RWPE1 (cell line): ENCODE data around the gene MRAS.
A peak's percentile ranks its signal among the peaks of the same experiment; 100 is the strongest.

ENCODE experiments used
- CTCF ChIA-PET: fragments of 350-600 bp; sonication (Branson Sonifier 250); formaldehyde crosslinking; extraction: SDS; loops from one replicate; lab custom pipeline; 2021; lab: Yijun Ruan, JAX
- POLR2A ChIA-PET: fragments of 400-600 bp; formaldehyde crosslinking; extraction: SDS; loops from one replicate; lab custom pipeline; 2020; ENCODE audit warnings: antibody characterized with exemption; ENCODE audit not compliant: low non-redundant PET; lab: Yijun Ruan, JAX
- DNase-seq: peaks from one replicate; pipeline ENCODE4 v3.0.0; 2012; ENCODE audit warnings: low spot score
- H3K27ac ChIP-seq: fragments of 450-650 bp; 2 replicates; pipeline ENCODE4 v1.5.1; 2017
- CTCF ChIP-seq: fragments of 450-650 bp; conservative IDR thresholded peaks from 2 replicates; pipeline ENCODE4 v1.5.1; 2017; ENCODE audit warnings: low read depth, mild to moderate bottlenecking

MRAS gene

GRCh38 chr3:138347960-138348753 is at the start of gene MRAS:
Gene MRAS (plus strand): TSS chr3:138348579. CDS start chr3:138372884, 24,305 bp downstream.
- H3K27ac ChIP-seq: peak within 1 kb of the TSS; percentile 57
- POLR2A ChIA-PET: no interaction called here
- peak; percentile 46 for DNase-seq
- peak; percentile 25 for TF ChIP-seq CTCF
- CTCF ChIA-PET: interaction anchor here (2.1 kb wide), 1 partner anchor 15 kb away, joined by 8 read pairs; no protein-coding TSS in a partner anchor

GRCh38 chr3:138300647-138301046 is 47.7 kb upstream of the MRAS start:
- H3K27ac ChIP-seq: no peak overlapping the region
- ChIA-PET CTCF (interaction anchor here (0.7 kb wide), 1 partner anchor 831 kb away, joined by 3 read pairs; no protein-coding TSS in a partner anchor), POLR2A (no interaction called here)
- no peak for TF ChIP-seq CTCF
- DNase-seq: no peak

- ChIA-PET CTCF (no interaction called here), POLR2A (no interaction called here)
- no peak overlapping the region for H3K27ac ChIP-seq
- no peak for DNase-seq
- no peak for TF ChIP-seq CTCF
Measured at GRCh38 chr3:138303474-138303873, 44.9 kb upstream of the MRAS start.

- ChIA-PET POLR2A (no interaction called here), CTCF (interaction anchor here (0.7 kb wide), 1 partner anchor 23 kb away, joined by 5 read pairs; no protein-coding TSS in a partner anchor)
- no peak for TF ChIP-seq CTCF
- H3K27ac ChIP-seq: no peak overlapping the region
- DNase-seq: no peak
Measured at GRCh38 chr3:138307899-138308298, 40.5 kb upstream of the MRAS start.

GRCh38 chr3:138308783-138309182 is 39.6 kb upstream of the MRAS start:
- CTCF ChIA-PET: interaction anchor here (0.6 kb wide), 1 partner anchor 296 kb away, joined by 3 read pairs; no protein-coding TSS in a partner anchor
- DNase-seq: no peak
- H3K27ac ChIP-seq: no peak overlapping the region
- TF ChIP-seq CTCF: no peak
- POLR2A ChIA-PET: no interaction called here

GRCh38 chr3:138310494-138310893 is 37.9 kb upstream of the MRAS start:
- DNase-seq: no peak
- ChIA-PET CTCF (no interaction called here), POLR2A (no interaction called here)
- no peak overlapping the region for H3K27ac ChIP-seq
- no peak for TF ChIP-seq CTCF
